ENCODE results near the gene PRDM16.

DNA sequence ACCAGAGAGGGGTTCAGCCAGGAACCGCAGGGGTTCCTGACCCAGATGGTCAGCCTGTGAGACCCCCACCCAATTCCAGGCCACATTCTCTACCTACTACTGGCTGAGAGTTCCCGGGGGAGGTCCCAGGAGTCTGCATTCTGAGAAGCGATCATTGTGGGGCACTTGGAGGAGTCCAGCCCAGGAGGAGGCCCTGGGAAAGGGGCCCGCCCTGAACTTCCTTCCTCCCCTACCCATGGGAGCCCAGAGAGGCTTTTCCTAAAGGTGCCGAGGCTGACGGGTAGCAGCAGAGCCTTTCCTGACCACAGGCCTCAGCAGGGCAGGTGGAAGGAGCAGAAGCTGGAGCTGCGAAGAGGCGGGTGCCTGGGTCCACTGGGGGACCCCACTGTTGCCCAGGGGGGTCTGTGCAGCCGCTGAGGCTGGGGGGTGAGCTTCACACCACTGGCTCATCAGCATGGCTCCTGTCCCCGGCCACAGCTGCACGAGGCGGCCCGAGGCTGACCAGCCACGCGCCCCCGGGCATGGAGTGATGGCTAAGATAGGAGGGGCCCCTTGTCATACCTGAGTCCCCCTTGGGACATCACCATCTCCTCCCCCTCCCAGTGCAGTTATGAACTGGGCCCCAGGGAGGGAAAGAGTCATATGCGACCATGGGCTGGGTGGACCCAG lies 127.7 kb downstream of the PRDM16 start:
- TF ChIP-seq, protein P1, sequence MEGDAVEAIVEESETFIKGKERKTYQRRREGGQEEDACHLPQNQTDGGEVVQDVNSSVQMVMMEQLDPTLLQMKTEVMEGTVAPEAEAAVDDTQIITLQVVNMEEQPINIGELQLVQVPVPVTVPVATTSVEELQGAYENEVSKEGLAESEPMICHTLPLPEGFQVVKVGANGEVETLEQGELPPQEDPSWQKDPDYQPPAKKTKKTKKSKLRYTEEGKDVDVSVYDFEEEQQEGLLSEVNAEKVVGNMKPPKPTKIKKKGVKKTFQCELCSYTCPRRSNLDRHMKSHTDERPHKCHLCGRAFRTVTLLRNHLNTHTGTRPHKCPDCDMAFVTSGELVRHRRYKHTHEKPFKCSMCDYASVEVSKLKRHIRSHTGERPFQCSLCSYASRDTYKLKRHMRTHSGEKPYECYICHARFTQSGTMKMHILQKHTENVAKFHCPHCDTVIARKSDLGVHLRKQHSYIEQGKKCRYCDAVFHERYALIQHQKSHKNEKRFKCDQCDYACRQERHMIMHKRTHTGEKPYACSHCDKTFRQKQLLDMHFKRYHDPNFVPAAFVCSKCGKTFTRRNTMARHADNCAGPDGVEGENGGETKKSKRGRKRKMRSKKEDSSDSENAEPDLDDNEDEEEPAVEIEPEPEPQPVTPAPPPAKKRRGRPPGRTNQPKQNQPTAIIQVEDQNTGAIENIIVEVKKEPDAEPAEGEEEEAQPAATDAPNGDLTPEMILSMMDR (conservative IDR thresholded peaks at IDR 0.05; ENCODE audit: low read length): no peak
- TF ChIP-seq EZH2phosphoT487 (IDR thresholded peaks at IDR 0.05; ENCODE audit: borderline replicate concordance): no peak
